Kidney (tissue), 14 donors: Measurements from ENCODE around the gene EHF. TPM values are rescaled to one million over a fixed set of nuclear protein-coding genes. Genes with fewer than 3 reads are reported as not detected.

Experiments
- DNase-seq, 5 donors: peaks; one replicate each; pipeline ENCODE4 v3.0.0-alpha.2; 2013 to 2020
- FAIRE-seq: peaks from 2 replicates; lab custom pipeline; 2012; peaks lifted over from hg19 to GRCh38; lab: Jason Lieb, UNC
- H3K27ac ChIP-seq, 2 donors: one replicate each; pipeline ENCODE4 v1.7.0; 2013; ENCODE audit warnings: low read depth in 2 of 2, low read length in 2 of 2, inconsistent platforms in 1 of 2
- H3K27me3 ChIP-seq: one replicate; pipeline ENCODE4 v1.7.1; 2013; ENCODE audit warnings: low read length, inconsistent platforms; ENCODE audit not compliant: control insufficient read depth, insufficient read depth
- H3K36me3 ChIP-seq, 3 donors: one replicate each; pipeline versions ENCODE4 v1.7.0 to v1.7.1; 2013; ENCODE audit warnings: low read length in 3 of 3, control low read depth in 1 of 3, inconsistent platforms in 1 of 3; ENCODE audit not compliant: insufficient read depth in 3 of 3, control insufficient read depth in 2 of 3
- H3K4me1 ChIP-seq, 3 donors: one replicate each; pipeline versions ENCODE4 v1.7.0 to v1.7.1; 2013; ENCODE audit warnings: low read length in 3 of 3, inconsistent platforms in 1 of 3, low read depth in 1 of 3; ENCODE audit not compliant: control insufficient read depth in 2 of 3, insufficient read depth in 2 of 3
- H3K4me3 ChIP-seq, 3 donors: one replicate each; pipeline versions ENCODE4 v1.7.0 to v1.8.1; 2013; ENCODE audit warnings: low read length in 3 of 3, control low read depth in 1 of 3, inconsistent platforms in 1 of 3
- H3K9ac ChIP-seq, 3 donors: one replicate each; pipeline versions ENCODE4 v1.7.0 to v1.7.1; 2013; ENCODE audit warnings: low read length in 3 of 3, control low read depth in 1 of 3, inconsistent platforms in 1 of 3
- H3K9me3 ChIP-seq, 3 donors: one replicate each; pipeline versions ENCODE4 v1.7.0 to v1.7.1; 2013; ENCODE audit warnings: low read length in 3 of 3, control low read depth in 1 of 3, inconsistent platforms in 1 of 3; ENCODE audit not compliant: control insufficient read depth in 2 of 3, insufficient read depth in 1 of 3
- intact Hi-C: fragments of 100-400 bp; cut with DNase I; formaldehyde crosslinking; loops from one replicate; pipeline ENCODE4 v1.11.1; 2022
- polyA plus RNA-seq: library from polyadenylated mRNA; stranded (reverse); fragments of 350-450 nt; fragmentation: Illumina TruSeq; extraction: RNeasy Lipid Tissue Mini Kit (QIAGEN cat#74804); gene quantifications from one replicate; pipeline ENCODE4 v1.2.3, GENCODE V29; 2014; ENCODE audit warnings: low read depth, low replicate concordance; ENCODE audit not compliant: insufficient read depth
- total RNA-seq: library from RNA; stranded (reverse); fragmentation: NEBNext Ultra II Directional; extraction: Animal tissue kit (Norgen Biotek cat#: 25700); gene quantifications from one replicate; pipeline ENCODE4 v1.2.1, GENCODE V29; 2021
- TF ChIP-seq, protein P1 (sequence below): IDR thresholded peaks from 3 replicates; pipeline ENCODE4 v1.5.1; 2012; ENCODE audit warnings: mild to moderate bottlenecking, moderate library complexity, borderline replicate concordance; ENCODE audit not compliant: insufficient read depth; ENCODE audit errors: extremely low read depth
- donor health status: control.
- donor health status: control.
- donor health status: control.
- donor health status: control.
- donor health status: control.
- donor health status: DM: yes; HTN: yes; CAD: no.
- donor health status: Normal renal cell carcinoma (clear cell type).

EHF gene
- total and polyA plus RNA-seq, 2 donors from 2014 or later = 4.7 to 65.5 TPM

DNA sequence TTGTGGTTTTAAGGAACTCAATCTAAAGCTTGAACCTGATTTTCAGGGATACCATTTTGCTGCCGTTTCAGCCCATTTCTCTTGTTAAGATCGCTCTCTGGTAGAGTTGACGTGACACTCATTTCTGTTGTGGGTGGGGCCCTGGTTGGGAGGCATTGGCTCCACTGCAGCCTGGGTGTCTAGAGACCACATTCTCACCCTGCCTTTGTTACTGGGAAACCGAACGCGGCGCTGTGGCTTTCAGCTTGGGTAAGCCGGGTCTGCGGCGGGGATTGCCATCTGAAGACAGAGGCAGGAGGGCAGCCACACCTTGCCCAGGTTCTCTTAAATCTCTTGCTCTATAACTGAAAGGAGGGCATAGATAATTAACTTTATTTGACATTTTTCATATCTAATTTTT lies 3.2 kb downstream of the EHF start:
- Histone ChIP-seq H3K36me3 (no peaks in the 10 kb centered on the region), H3K4me1 (peaks cover 0 to 6% (median 4%) of the 10 kb centered on the region in 3 donors), H3K9ac (no peak overlapping the region), H3K27me3 (no peaks in the 10 kb centered on the region), H3K4me3 (no peak overlapping the region), H3K9me3 (no peaks in the 10 kb centered on the region), H3K27ac (no peak overlapping the region)
- DNase-seq (no peak), FAIRE-seq (no peak)
- intact Hi-C loops = no loop called here
- TF ChIP-seq, protein P1, sequence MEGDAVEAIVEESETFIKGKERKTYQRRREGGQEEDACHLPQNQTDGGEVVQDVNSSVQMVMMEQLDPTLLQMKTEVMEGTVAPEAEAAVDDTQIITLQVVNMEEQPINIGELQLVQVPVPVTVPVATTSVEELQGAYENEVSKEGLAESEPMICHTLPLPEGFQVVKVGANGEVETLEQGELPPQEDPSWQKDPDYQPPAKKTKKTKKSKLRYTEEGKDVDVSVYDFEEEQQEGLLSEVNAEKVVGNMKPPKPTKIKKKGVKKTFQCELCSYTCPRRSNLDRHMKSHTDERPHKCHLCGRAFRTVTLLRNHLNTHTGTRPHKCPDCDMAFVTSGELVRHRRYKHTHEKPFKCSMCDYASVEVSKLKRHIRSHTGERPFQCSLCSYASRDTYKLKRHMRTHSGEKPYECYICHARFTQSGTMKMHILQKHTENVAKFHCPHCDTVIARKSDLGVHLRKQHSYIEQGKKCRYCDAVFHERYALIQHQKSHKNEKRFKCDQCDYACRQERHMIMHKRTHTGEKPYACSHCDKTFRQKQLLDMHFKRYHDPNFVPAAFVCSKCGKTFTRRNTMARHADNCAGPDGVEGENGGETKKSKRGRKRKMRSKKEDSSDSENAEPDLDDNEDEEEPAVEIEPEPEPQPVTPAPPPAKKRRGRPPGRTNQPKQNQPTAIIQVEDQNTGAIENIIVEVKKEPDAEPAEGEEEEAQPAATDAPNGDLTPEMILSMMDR = no peak

DNA sequence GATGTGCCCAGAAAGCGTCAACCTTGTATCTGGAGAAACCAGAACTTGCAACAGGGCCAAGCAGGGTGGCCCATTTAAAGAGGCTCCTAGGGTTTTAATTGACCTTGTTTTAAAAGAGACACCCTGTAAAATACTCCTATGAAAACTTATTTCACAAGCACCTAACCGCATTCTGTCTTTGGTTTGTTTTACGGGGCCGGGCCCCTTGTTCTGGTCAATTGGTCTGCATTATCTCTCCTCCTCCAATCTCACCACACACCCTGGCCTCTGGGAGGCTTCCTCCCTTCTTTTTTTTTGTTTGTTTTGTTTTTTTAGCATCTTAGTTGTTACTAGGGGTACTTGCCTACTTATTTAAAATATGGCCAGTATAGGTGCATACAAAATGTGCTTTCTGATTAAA lies 4.7 kb downstream of the EHF start:
- TF ChIP-seq, protein P1 = no peak
- intact Hi-C loops = no loop called here
- H3K4me1 ChIP-seq = peaks cover 0 to 4% (median under 1%) of the 10 kb centered on the region in 3 donors
- DNase-seq = no peak
- H3K36me3 ChIP-seq = no peaks in the 10 kb centered on the region
- no peak overlapping the region for H3K9ac ChIP-seq
- no peaks in the 10 kb centered on the region for H3K27me3 ChIP-seq
- H3K9me3 ChIP-seq = no peaks in the 10 kb centered on the region
- H3K27ac ChIP-seq = no peak overlapping the region
- no peak overlapping the region for H3K4me3 ChIP-seq
- no peak for FAIRE-seq

DNA sequence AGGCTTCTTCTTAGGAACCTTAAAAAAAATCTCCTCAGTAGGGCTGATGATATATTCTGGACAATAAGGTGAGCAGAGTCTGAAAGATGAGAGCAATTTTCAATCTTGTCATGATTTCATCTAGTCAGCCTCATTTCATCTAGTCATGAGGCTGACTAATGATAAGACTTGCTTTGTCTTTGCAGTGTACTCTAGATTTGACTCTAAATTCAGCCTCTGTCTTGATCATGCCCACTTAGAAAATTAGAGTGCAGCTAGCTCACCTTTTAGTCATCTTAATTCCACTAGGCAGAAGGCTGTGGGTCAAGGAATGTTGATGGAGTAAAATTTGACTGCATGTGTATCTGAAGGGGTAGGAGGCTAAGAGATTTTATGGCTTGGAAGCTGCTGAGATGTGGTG lies 5.5 kb downstream of the EHF start:
- no peak overlapping the region for H3K9ac ChIP-seq
- no peaks in the 10 kb centered on the region for H3K9me3 ChIP-seq
- TF ChIP-seq, protein P1 = no peak
- no peaks in the 10 kb centered on the region for H3K36me3 ChIP-seq
- no peak for DNase-seq
- H3K4me3 ChIP-seq = no peak overlapping the region
- H3K27me3 ChIP-seq = no peaks in the 10 kb centered on the region
- H3K27ac ChIP-seq = no peak overlapping the region
- no peak for FAIRE-seq
- peaks cover 0 to 4% (median 1%) of the 10 kb centered on the region in 3 donors for H3K4me1 ChIP-seq
- intact Hi-C loops = no loop called here

DNA sequence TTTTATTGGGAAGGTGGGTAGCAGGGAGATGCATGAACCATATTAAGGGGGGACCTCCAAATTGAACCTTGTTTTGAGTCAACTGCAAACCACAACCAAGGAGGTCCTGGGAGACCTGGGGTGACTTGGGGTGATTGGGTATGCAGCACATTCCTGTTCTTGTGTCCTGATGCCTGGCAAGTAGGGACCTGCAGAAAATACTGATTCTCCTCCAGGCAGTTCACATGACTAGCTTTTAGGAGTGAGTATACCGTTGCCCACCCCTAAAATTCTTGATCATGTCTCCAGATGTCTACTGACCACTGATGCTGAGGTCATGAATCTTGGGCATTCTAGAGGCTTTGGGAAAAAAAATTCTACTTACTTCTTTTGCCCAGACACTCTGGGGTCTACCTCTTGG lies 6.3 kb downstream of the EHF start:
- Histone ChIP-seq H3K9ac (no peak overlapping the region), H3K4me3 (no peak overlapping the region), H3K4me1 (peaks cover 2 to 4% (median 3%) of the 10 kb centered on the region in 3 donors), H3K36me3 (no peaks in the 10 kb centered on the region), H3K9me3 (no peaks in the 10 kb centered on the region), H3K27me3 (no peaks in the 10 kb centered on the region), H3K27ac (no peak overlapping the region)
- FAIRE-seq (no peak), DNase-seq (no peak)
- TF ChIP-seq, protein P1 = no peak
- intact Hi-C loops = no loop called here
